ENCODE measurements around the gene PI4KA.
"Not testable (repeated sequence)": the region's sequence is repeated elsewhere in the genome, so short reads cannot be mapped to it uniquely, and the experiment has no call there.

The PI4KA gene

GRCh38 chr22:20852503-20852902 is 6.1 kb downstream of the PI4KA start:
- DNase-seq (ENCODE audit: insufficient read length, low spot score): no peak
- no peak for FAIRE-seq

GRCh38 chr22:20852076-20852475 is 6.5 kb downstream of the PI4KA start:
- no peak for FAIRE-seq
- no peak for DNase-seq (ENCODE audit: insufficient read length, low spot score)

GRCh38 chr22:20847318-20847822 is 11.2 kb downstream of the PI4KA start:
- FAIRE-seq: no peak
- no peak for DNase-seq (ENCODE audit: insufficient read length, low spot score)

GRCh38 chr22:20844055-20845037 is 14.3 kb downstream of the PI4KA start:
- no peak for FAIRE-seq
- DNase-seq (ENCODE audit: insufficient read length, low spot score): no peak

- DNase-seq (ENCODE audit: insufficient read length, low spot score) (no peak), FAIRE-seq (no peak)
Measured at GRCh38 chr22:20843501-20843900, 15.1 kb downstream of the PI4KA start.

- FAIRE-seq: no peak
- no peak for DNase-seq (ENCODE audit: insufficient read length, low spot score)
Measured at GRCh38 chr22:20840646-20841371, 17.8 kb downstream of the PI4KA start.

GRCh38 chr22:20839837-20840645 is 18.6 kb downstream of the PI4KA start:
- no peak for FAIRE-seq
- no peak for DNase-seq (ENCODE audit: insufficient read length, low spot score)

- not testable (repeated sequence) for FAIRE-seq; DNase-seq (ENCODE audit: insufficient read length, low spot score)
Measured at GRCh38 chr22:20839354-20839753, 19.3 kb downstream of the PI4KA start.

GRCh38 chr22:20836987-20837823 is 21.4 kb downstream of the PI4KA start:
- DNase-seq (ENCODE audit: insufficient read length, low spot score) (no peak), FAIRE-seq (no peak)

GRCh38 chr22:20834725-20835124 is 23.9 kb downstream of the PI4KA start:
- DNase-seq (ENCODE audit: insufficient read length, low spot score): no peak
- no peak for FAIRE-seq

- no peak for FAIRE-seq
Measured at GRCh38 chr22:20834206-20834605, 24.4 kb downstream of the PI4KA start.

GRCh38 chr22:20833225-20833665 is 25.4 kb downstream of the PI4KA start:
- no peak for DNase-seq (ENCODE audit: insufficient read length, low spot score)
- no peak for FAIRE-seq

More at GRCh38 chr22:20834206-20834605, 24.4 kb downstream of the PI4KA start:
- DNase-seq (ENCODE audit: insufficient read length, low spot score): no peak

GRCh38 chr22:20829491-20830134 is 29.0 kb downstream of the PI4KA start:
- DNase-seq (ENCODE audit: insufficient read length, low spot score) (no peak), FAIRE-seq (no peak)

- DNase-seq (ENCODE audit: insufficient read length, low spot score); FAIRE-seq: not testable (repeated sequence)
Measured at GRCh38 chr22:20826373-20827152, 32.0 kb downstream of the PI4KA start.

GRCh38 chr22:20825624-20826023 is 33.0 kb downstream of the PI4KA start:
- DNase-seq (ENCODE audit: insufficient read length, low spot score) (no peak), FAIRE-seq (no peak)

- not testable (repeated sequence) for DNase-seq (ENCODE audit: insufficient read length, low spot score); FAIRE-seq
Measured at GRCh38 chr22:20825216-20825615, 33.4 kb downstream of the PI4KA start.

- no peak for FAIRE-seq
- no peak for DNase-seq (ENCODE audit: insufficient read length, low spot score)
Measured at GRCh38 chr22:20823264-20823663, 35.3 kb downstream of the PI4KA start.

- no peak for DNase-seq (ENCODE audit: insufficient read length, low spot score)
- FAIRE-seq: no peak
Measured at GRCh38 chr22:20822240-20822639, 36.4 kb downstream of the PI4KA start.

All from HTR-8/SVneo (cell line).